Prostate gland (tissue), 2 donors: ENCODE results near the gene FAM151B. TPM values are rescaled to one million over a fixed set of nuclear protein-coding genes. Genes with fewer than 3 reads are reported as not detected.

Experiments
- DNase-seq: peaks from one replicate; pipeline ENCODE4 v3.0.0-alpha.2; 2019; ENCODE audit warnings: low spot score
- H3K27ac ChIP-seq, 2 donors: fragments of 200-600 bp; sonication (generic); 2 replicates each; pipeline ENCODE4 v1.5.1; 2017 to 2019
- H3K27me3 ChIP-seq: fragments of 200-600 bp; sonication (generic); replicated peaks from 2 replicates; pipeline ENCODE4 v1.5.1; 2019; ENCODE audit not compliant: insufficient read depth
- H3K36me3 ChIP-seq, 2 donors: fragments of 200-600 bp; sonication (generic); 1 replicate in 1 of 2; 2 replicates in 1 of 2; pipeline versions ENCODE4 v1.5.1 to v1.8.1; 2017 to 2019
- H3K4me1 ChIP-seq: fragments of 200-600 bp; sonication (generic); replicated peaks from 2 replicates; pipeline ENCODE4 v1.5.1; 2019
- H3K4me3 ChIP-seq, 2 donors: fragments of 200-600 bp; sonication (generic); 2 replicates each; pipeline ENCODE4 v1.5.1; 2017 to 2019
- H3K9me3 ChIP-seq: fragments of 200-600 bp; sonication (generic); 2 replicates; pipeline ENCODE4 v1.5.1; 2017
- CTCF ChIP-seq, 4 experiments: fragments of 200-600 bp in 2 of 4; fragments of 450-650 bp in 2 of 4; sonication (generic) in 2 of 4; IDR thresholded peaks; 1 replicate in 3 of 4; 2 replicates in 1 of 4; pipeline ENCODE4 v1.5.1; 2016 to 2019; ENCODE audit warnings: antibody characterized with exemption in 4 of 4, mild to moderate bottlenecking in 2 of 4, moderate library complexity in 2 of 4
- POLR2A ChIP-seq: fragments of 450-650 bp; IDR thresholded peaks from one replicate; pipeline ENCODE4 v1.6.1; 2016; ENCODE audit warnings: antibody characterized with exemption, mild to moderate bottlenecking
- POLR2AphosphoS5 ChIP-seq: sonication (generic); formaldehyde crosslinking; IDR thresholded peaks from one replicate; pipeline ENCODE4 v1.6.1; 2017; ENCODE audit warnings: antibody characterized with exemption
- WGBS: methylation state at CpG from one replicate; pipeline ENCODE4 v1.1.5; 2018; 5-methylcytosine and 5-hydroxymethylcytosine counted together
- intact Hi-C: fragments of 100-400 bp; cut with DNase I; formaldehyde crosslinking; loops from one replicate; pipeline ENCODE4 v1.14.2; 2022
- total RNA-seq, 2 donors: library from RNA; depleted of rRNA; stranded (reverse); fragments of >200 nt; gene quantifications; one replicate each; pipeline ENCODE4 v1.1.0, GENCODE V29; 2016

The FAM151B gene
- total RNA-seq, 2 donors from 2014 or later, result 3.2 to 3.3 TPM

DNA sequence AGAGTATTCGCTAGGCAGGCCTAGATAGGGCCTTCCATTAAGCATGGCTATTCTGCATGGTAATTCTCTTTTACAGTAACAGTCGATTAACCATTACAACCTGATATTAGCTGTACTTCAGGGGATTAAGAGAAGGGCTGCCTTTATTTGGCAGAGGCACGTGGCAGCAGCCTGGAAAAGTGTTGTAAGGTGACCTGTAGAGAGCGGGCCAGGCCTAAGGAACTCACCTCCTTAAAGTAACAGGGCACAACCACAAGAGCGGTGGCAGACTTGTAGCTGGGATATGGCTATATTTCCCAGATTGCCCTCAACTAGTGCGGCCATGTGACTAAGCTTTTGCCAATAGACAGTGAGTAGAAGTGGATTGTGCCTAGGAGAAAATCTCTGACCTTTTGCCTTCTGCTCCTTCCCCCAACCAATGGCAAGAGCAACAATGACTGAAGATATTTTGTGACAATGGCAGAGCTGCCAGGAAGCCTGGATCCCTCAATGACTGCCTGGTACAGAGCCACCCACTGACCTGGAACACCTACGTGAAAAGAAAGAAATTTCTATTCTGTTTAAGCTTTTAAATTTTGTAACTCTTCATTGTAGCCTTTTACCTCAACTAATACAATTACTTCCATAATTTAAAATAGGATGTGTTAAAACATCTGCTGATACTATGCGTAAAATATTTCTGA, 101.1 kb downstream of the FAM151B start:
- intact Hi-C loops, result no loop called here
- TF ChIP-seq CTCF (IDR thresholded peaks at IDR 0.05), result no peak
- no peak for TF ChIP-seq POLR2A
- no peak for TF ChIP-seq POLR2AphosphoS5
- Histone ChIP-seq H3K4me3 (no peak overlapping the region), H3K27me3 (no peaks in the 10 kb centered on the region), H3K27ac (no peak overlapping the region), H3K9me3 (no peaks in the 10 kb centered on the region), H3K4me1 (no peaks in the 10 kb centered on the region), H3K36me3 (no peaks in the 10 kb centered on the region)
- WGBS, result 93% methylated on average over 8 of the region's 8 CpGs
- DNase-seq, result no peak

- WGBS, result 88% methylated on average over 5 of the region's 5 CpGs
- Histone ChIP-seq H3K4me3 (no peak overlapping the region), H3K9me3 (no peaks in the 10 kb centered on the region), H3K27ac (no peak overlapping the region), H3K36me3 (no peaks in the 10 kb centered on the region), H3K27me3 (no peaks in the 10 kb centered on the region), H3K4me1 (no peaks in the 10 kb centered on the region)
- TF ChIP-seq POLR2A, result no peak
- no peak for TF ChIP-seq POLR2AphosphoS5
- TF ChIP-seq CTCF (IDR thresholded peaks at IDR 0.05), result no peak
- no peak for DNase-seq
- intact Hi-C loops, result no loop called here
These were observed 102.9 kb downstream of the FAM151B start for GRCh38 chr5:80590766-80591165.

DNA sequence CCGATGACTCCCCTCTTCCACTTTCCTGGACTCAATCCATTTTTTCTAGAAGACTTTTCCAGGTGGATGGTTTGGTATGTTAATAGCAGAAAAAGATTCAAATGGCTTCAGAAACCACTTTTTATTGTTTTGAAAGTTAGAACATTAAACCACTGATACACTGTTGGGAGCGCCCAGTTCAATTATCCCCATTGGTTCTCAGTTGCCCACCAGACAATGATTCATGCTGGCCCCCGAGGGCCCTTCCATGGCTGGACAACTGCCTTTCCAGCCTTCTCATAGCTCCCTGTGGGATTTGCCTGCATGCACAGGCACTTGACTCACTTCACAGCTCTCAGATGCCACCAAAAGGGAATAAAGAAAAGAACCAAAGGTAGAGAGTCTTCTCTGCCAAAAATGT, 103.5 kb downstream of the FAM151B start:
- 65% methylated on average over 3 of the region's 3 CpGs for WGBS
- no peak overlapping the region for H3K4me3 ChIP-seq
- no peak for DNase-seq
- no peaks in the 10 kb centered on the region for H3K36me3 ChIP-seq
- no peaks in the 10 kb centered on the region for H3K27me3 ChIP-seq
- no peaks in the 10 kb centered on the region for H3K9me3 ChIP-seq
- no peaks in the 10 kb centered on the region for H3K4me1 ChIP-seq
- intact Hi-C loops, result no loop called here
- H3K27ac ChIP-seq, result no peak overlapping the region
- TF ChIP-seq POLR2AphosphoS5 (no peak), POLR2A (no peak), CTCF (IDR thresholded peaks at IDR 0.05) (no peak)

DNA sequence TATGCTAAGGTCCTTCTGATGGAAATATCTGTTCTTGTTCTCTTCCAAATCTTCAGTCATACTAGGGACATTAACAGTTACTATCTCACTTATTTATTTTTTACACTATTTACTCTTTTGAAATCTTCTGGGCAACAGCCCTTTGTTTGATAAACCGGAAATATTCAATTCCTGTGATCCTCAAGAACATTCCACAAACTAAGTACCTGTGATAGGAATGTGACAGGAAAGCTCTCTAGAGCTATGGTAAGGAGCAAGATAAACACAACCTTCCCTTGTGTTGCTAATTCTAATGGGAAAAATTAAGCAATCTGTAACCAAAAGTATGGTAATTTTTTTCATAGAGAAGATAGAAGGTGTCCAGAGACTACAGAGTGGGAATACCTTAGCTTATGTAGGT, 104.2 kb downstream of the FAM151B start:
- no peaks in the 10 kb centered on the region for H3K4me1 ChIP-seq
- 24% methylated on average over 1 of the region's 1 CpG for WGBS
- no peaks in the 10 kb centered on the region for H3K27me3 ChIP-seq
- DNase-seq, result no peak
- H3K36me3 ChIP-seq, result no peaks in the 10 kb centered on the region
- no peaks in the 10 kb centered on the region for H3K9me3 ChIP-seq
- no peak overlapping the region for H3K4me3 ChIP-seq
- H3K27ac ChIP-seq, result no peak overlapping the region
- TF ChIP-seq POLR2A (no peak), CTCF (IDR thresholded peaks at IDR 0.05) (no peak), POLR2AphosphoS5 (no peak)
- intact Hi-C loops, result no loop called here

Other genes with a start within 250 kb of the FAM151B start
- gene SERINC5, start 232.1 kb upstream of the FAM151B start, total RNA-seq, result 100 to 1,000 TPM; 127 to 205 TPM
- not detected for gene SPZ1, start 168.1 kb upstream of the FAM151B start, total RNA-seq
- gene ZFYVE16, start 80.0 kb upstream of the FAM151B start, total RNA-seq, result 10 to 100 TPM; 29.4 to 41.1 TPM
- gene ANKRD34B, start 82.2 kb downstream of the FAM151B start, total RNA-seq, result under 1 TPM in 1 of 2 donors, not detected in 1; 0.18 TPM
- gene MSH3, start 166.6 kb downstream of the FAM151B start, total RNA-seq, result 10 to 100 TPM; 12.6 to 14.9 TPM
- gene DHFR, start 166.9 kb downstream of the FAM151B start, total RNA-seq, result 10 to 100 TPM in 1 of 2 donors, 1 to 10 TPM in 1; 6.8 to 15.7 TPM